Adrenal gland (tissue), 5 donors: ENCODE measurements around the gene STX5.

ENCODE experiments used
- POLR2A ChIP-seq, 2 donors: fragments of 450-650 bp; IDR thresholded peaks; one replicate each; pipeline ENCODE4 v1.6.1; 2017; ENCODE audit warnings: antibody characterized with exemption in 2 of 2, mild to moderate bottlenecking in 2 of 2, moderate library complexity in 1 of 2
- TF ChIP-seq, protein P1 (sequence below), 6 experiments: fragments of 450-650 bp in 4 of 6; fragments of 200-600 bp in 2 of 6; sonication (generic) in 1 of 6; IDR thresholded peaks; 1 replicate in 5 of 6; 2 replicates in 1 of 6; pipeline versions ENCODE4 v1.5.1 to v1.8.0; 2016 to 2021; ENCODE audit warnings: antibody characterized with exemption in 6 of 6, mild to moderate bottlenecking in 2 of 6, moderate library complexity in 1 of 6
- donor health status: DM: no; HTN: no; CAD: no.

DNA sequence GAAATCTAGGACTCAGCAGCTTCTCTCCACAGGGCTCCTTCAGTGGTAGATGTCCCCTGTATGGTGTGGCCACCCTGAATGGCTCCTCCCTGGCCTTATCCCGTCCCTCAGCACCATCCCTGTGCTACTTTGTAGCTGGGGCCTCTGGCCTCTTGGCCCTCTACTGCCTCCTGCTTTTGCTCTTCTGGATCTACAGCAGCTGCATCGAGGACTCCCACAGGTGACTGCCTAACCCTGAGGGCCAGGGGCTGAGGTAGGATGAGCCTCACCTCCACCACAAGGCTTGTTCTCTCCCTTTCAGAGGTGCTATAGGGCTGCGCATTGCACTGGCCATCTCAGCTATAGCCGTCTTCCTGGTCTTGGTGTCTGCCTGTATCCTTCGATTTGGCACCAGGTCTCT, 42.9 kb downstream of the STX5 start:
- no peak for TF ChIP-seq POLR2A (IDR thresholded peaks at IDR 0.05)
- TF ChIP-seq, protein P1, sequence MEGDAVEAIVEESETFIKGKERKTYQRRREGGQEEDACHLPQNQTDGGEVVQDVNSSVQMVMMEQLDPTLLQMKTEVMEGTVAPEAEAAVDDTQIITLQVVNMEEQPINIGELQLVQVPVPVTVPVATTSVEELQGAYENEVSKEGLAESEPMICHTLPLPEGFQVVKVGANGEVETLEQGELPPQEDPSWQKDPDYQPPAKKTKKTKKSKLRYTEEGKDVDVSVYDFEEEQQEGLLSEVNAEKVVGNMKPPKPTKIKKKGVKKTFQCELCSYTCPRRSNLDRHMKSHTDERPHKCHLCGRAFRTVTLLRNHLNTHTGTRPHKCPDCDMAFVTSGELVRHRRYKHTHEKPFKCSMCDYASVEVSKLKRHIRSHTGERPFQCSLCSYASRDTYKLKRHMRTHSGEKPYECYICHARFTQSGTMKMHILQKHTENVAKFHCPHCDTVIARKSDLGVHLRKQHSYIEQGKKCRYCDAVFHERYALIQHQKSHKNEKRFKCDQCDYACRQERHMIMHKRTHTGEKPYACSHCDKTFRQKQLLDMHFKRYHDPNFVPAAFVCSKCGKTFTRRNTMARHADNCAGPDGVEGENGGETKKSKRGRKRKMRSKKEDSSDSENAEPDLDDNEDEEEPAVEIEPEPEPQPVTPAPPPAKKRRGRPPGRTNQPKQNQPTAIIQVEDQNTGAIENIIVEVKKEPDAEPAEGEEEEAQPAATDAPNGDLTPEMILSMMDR (IDR thresholded peaks at IDR 0.05), result no peak
